CD14-positive monocyte (primary cell): Measurements from ENCODE around the gene PLBD2. TPM values are rescaled to one million over a fixed set of nuclear protein-coding genes. Genes with fewer than 3 reads are reported as not detected.

Experiments used
- DNase-seq, 3 donors: peaks; one replicate each; pipeline ENCODE4 v3.0.0-alpha.2; 2011 to 2022
- H2AFZ ChIP-seq: 2 replicates; pipeline ENCODE4 v1.6.0; 2012; ENCODE audit warnings: mild to moderate bottlenecking, low read depth, low read length, inconsistent platforms; ENCODE audit not compliant: insufficient read depth, poor library complexity, severe bottlenecking
- H3K27ac ChIP-seq, 2 donors: 1 replicate in 1 of 2; 2 replicates in 1 of 2; pipeline ENCODE4 v1.5.1; 2012 to 2013; ENCODE audit warnings: low read length in 2 of 2, control low read depth in 1 of 2, inconsistent platforms in 1 of 2, low read depth in 1 of 2, mild to moderate bottlenecking in 1 of 2
- H3K27me3 ChIP-seq, 2 donors: one replicate each; pipeline versions ENCODE4 v1.6.0 to v1.6.1; 2011 to 2013; ENCODE audit warnings: low read length in 2 of 2; ENCODE audit not compliant: control insufficient read depth in 2 of 2, insufficient read depth in 2 of 2
- H3K36me3 ChIP-seq, 2 donors: replicated peaks in 1 of 2; 1 replicate in 1 of 2; 2 replicates in 1 of 2; pipeline versions ENCODE4 v1.5.1 to v1.6.1; 2012 to 2013; ENCODE audit warnings: low read length in 2 of 2, control low read depth in 1 of 2, inconsistent platforms in 1 of 2, mild to moderate bottlenecking in 1 of 2; ENCODE audit not compliant: insufficient read depth in 2 of 2, control insufficient read depth in 1 of 2
- H3K4me1 ChIP-seq, 2 donors: 1 replicate in 1 of 2; 2 replicates in 1 of 2; pipeline versions ENCODE4 v1.5.1 to v1.6.1; 2012 to 2013; ENCODE audit warnings: low read length in 2 of 2, control low read depth in 1 of 2, inconsistent platforms in 1 of 2, mild to moderate bottlenecking in 1 of 2, moderate library complexity in 1 of 2; ENCODE audit not compliant: insufficient read depth in 2 of 2, control insufficient read depth in 1 of 2
- H3K4me2 ChIP-seq: replicated peaks from 2 replicates; pipeline ENCODE3; 2012; ENCODE audit warnings: low read length, moderate library complexity, mild to moderate bottlenecking; ENCODE audit not compliant: poor library complexity, severe bottlenecking; ENCODE audit errors: extremely low read depth
- H3K4me3 ChIP-seq, 3 experiments: fragments of 200-600 bp in 1 of 3; sonication (generic) in 1 of 3; replicated peaks in 1 of 3; 1 replicate in 2 of 3; 2 replicates in 1 of 3; pipeline ENCODE4 v1.5.1; 2011 to 2013; ENCODE audit warnings: low read length in 3 of 3, mild to moderate bottlenecking in 3 of 3, control low read depth in 2 of 3, low read depth in 2 of 3, inconsistent platforms in 1 of 3, moderate library complexity in 1 of 3
- H3K79me2 ChIP-seq: 2 replicates; pipeline ENCODE4 v1.6.0; 2012; ENCODE audit warnings: mild to moderate bottlenecking, control low read depth, inconsistent platforms, low read length, moderate library complexity; ENCODE audit not compliant: insufficient read depth
- H3K9ac ChIP-seq: 2 replicates; pipeline ENCODE4 v1.6.0; 2017; ENCODE audit warnings: low read length, mild to moderate bottlenecking; ENCODE audit not compliant: insufficient read depth, poor library complexity, severe bottlenecking
- H3K9me3 ChIP-seq, 2 donors: replicated peaks in 1 of 2; 1 replicate in 1 of 2; 2 replicates in 1 of 2; pipeline versions ENCODE4 v1.5.1 to v1.6.1; 2012 to 2013; ENCODE audit warnings: low read length in 2 of 2, control low read depth in 1 of 2; ENCODE audit not compliant: control insufficient read depth in 1 of 2, insufficient read depth in 1 of 2
- H4K20me1 ChIP-seq: 2 replicates; pipeline ENCODE4 v1.6.0; 2012; ENCODE audit warnings: mild to moderate bottlenecking, low read length, control low read depth, moderate library complexity; ENCODE audit not compliant: insufficient read depth
- H3K27ac Mint-ChIP-seq, 7 donors: one replicate each; pipeline ENCODE4 v1.8.0; 2020; ENCODE audit warnings: mild to moderate bottlenecking in 7 of 7, mixed read lengths in 7 of 7, moderate library complexity in 6 of 7, inconsistent platforms in 2 of 7
- H3K27me3 Mint-ChIP-seq, 3 donors: one replicate each; pipeline ENCODE4 v1.8.0; 2021 to 2022; ENCODE audit warnings: low read depth in 3 of 3, mild to moderate bottlenecking in 3 of 3, mixed read lengths in 3 of 3, moderate library complexity in 3 of 3, inconsistent platforms in 1 of 3
- H3K36me3 Mint-ChIP-seq, 2 donors: one replicate each; pipeline ENCODE4 v1.8.0; 2020; ENCODE audit warnings: mixed read lengths in 2 of 2, inconsistent platforms in 1 of 2, mild to moderate bottlenecking in 1 of 2
- H3K4me1 Mint-ChIP-seq: one replicate; pipeline ENCODE4 v1.8.0; 2020; ENCODE audit warnings: mild to moderate bottlenecking, mixed read lengths
- H3K4me3 Mint-ChIP-seq, 2 donors: one replicate each; pipeline ENCODE4 v1.8.0; 2020; ENCODE audit warnings: mild to moderate bottlenecking in 2 of 2, mixed read lengths in 2 of 2, moderate library complexity in 1 of 2
- H3K9me3 Mint-ChIP-seq, 7 donors: one replicate each; pipeline ENCODE4 v1.8.0; 2020 to 2022; ENCODE audit warnings: mixed read lengths in 7 of 7, mild to moderate bottlenecking in 6 of 7, moderate library complexity in 6 of 7, inconsistent platforms in 2 of 7
- WGBS: methylation state at CpG from one replicate; pipeline ENCODE4 v1.1.5; 2013; ENCODE audit warnings: missing lambda C conversion rate; ENCODE audit not compliant: insufficient coverage; 5-methylcytosine and 5-hydroxymethylcytosine counted together
- intact Hi-C, 2 donors: fragments of 100-400 bp; cut with micrococcal nuclease; formaldehyde crosslinking; loops; one replicate each; pipeline versions ENCODE4 v1.15.0 to v1.15.1; 2023
- polyA plus RNA-seq, 3 donors: library from polyadenylated mRNA; depleted of rRNA in 1 of 3; unstranded in 2 of 3; stranded (reverse) in 1 of 3; fragments of 300-500 nt in 2 of 3; fragments of >200 nt in 1 of 3; fragmentation: Illumina TruSeq in 2 of 3; gene quantifications; 1 replicate in 2 of 3; 2 replicates in 1 of 3; pipeline ENCODE4 v1.2.3, GENCODE V29; 2012 to 2021
- TF ChIP-seq, protein P1 (sequence below): fragments of 200-600 bp; IDR thresholded peaks from one replicate; pipeline ENCODE4 v1.8.0; 2022; ENCODE audit warnings: antibody characterized with exemption, mild to moderate bottlenecking

Gene PLBD2
- polyA plus RNA-seq, 3 donors, result 8.5 to 12.4 (median 8.8) TPM

DNA sequence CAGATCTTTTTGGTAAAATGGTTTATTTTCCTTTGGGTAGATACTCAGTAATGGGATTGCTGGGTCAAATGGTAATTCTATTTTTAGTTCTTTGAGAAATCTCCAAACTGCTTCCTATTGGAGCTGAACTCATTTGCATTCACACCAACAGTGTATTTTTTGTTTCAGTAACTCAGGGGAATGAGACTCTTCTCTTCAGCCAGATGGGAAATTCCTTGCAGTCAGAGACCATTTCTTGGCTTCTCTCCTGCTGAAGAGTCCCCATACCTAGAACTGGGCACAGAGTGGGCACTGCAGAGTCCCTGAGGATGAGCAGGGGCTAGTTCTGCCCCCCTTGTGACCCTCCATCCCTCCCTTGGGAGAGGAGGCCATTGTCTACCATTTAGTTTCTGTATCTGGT is 74.6 kb downstream of the PLBD2 start:
- peaks cover 0 to 7% (median 0%) of the 10 kb centered on the region in 7 donors for H3K9me3 Mint-ChIP-seq
- no peaks in the 10 kb centered on the region for H3K4me1 Mint-ChIP-seq
- DNase-seq, result no peak
- no peak overlapping the region for H3K27ac Mint-ChIP-seq
- Histone ChIP-seq H3K4me3 (no peak overlapping the region), H4K20me1 (no peaks in the 10 kb centered on the region), H3K27me3 (no peaks in the 10 kb centered on the region), H3K9me3 (no peaks in the 10 kb centered on the region), H3K36me3 (no peaks in the 10 kb centered on the region), H3K4me1 (no peaks in the 10 kb centered on the region), H3K27ac (no peak overlapping the region), H3K79me2 (no peaks in the 10 kb centered on the region), H3K9ac (no peak overlapping the region), H2AFZ (no peak overlapping the region), H3K4me2 (no peak overlapping the region)
- no peak overlapping the region for H3K4me3 Mint-ChIP-seq
- peaks cover 2 to 7% (median 2%) of the 10 kb centered on the region in 3 donors for H3K27me3 Mint-ChIP-seq
- TF ChIP-seq, protein P1, sequence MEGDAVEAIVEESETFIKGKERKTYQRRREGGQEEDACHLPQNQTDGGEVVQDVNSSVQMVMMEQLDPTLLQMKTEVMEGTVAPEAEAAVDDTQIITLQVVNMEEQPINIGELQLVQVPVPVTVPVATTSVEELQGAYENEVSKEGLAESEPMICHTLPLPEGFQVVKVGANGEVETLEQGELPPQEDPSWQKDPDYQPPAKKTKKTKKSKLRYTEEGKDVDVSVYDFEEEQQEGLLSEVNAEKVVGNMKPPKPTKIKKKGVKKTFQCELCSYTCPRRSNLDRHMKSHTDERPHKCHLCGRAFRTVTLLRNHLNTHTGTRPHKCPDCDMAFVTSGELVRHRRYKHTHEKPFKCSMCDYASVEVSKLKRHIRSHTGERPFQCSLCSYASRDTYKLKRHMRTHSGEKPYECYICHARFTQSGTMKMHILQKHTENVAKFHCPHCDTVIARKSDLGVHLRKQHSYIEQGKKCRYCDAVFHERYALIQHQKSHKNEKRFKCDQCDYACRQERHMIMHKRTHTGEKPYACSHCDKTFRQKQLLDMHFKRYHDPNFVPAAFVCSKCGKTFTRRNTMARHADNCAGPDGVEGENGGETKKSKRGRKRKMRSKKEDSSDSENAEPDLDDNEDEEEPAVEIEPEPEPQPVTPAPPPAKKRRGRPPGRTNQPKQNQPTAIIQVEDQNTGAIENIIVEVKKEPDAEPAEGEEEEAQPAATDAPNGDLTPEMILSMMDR, result no peak
- no peaks in the 10 kb centered on the region for H3K36me3 Mint-ChIP-seq
- intact Hi-C loops, result no loop called here

DNA sequence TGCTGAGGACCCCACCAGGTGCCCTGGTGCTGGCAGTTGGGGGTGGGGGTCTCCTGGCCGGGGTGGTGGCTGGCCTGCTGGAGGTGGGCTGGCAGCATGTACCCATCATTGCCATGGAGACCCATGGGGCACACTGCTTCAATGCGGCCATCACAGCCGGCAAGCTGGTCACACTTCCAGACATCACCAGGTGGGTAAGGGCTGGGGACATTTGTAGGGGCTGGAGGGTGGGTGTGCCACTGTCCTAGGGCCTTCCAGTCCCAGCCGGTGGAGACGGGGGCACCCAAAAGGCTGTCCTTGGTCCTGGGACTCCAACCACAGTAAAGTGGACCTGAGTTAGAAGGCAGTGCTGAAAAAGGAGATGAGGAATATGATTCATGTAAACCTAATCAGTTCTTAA is 77.0 kb downstream of the PLBD2 start:
- Mint-ChIP-seq H3K27me3 (peaks cover 2 to 10% (median 4%) of the 10 kb centered on the region in 3 donors), H3K9me3 (peaks cover 0 to 1% (median 0%) of the 10 kb centered on the region in 7 donors), H3K4me1 (no peaks in the 10 kb centered on the region), H3K36me3 (no peaks in the 10 kb centered on the region), H3K4me3 (no peak overlapping the region), H3K27ac (no peak overlapping the region)
- Histone ChIP-seq H3K9me3 (no peaks in the 10 kb centered on the region), H2AFZ (no peak overlapping the region), H3K79me2 (no peaks in the 10 kb centered on the region), H4K20me1 (no peaks in the 10 kb centered on the region), H3K4me2 (no peak overlapping the region), H3K9ac (no peak overlapping the region), H3K4me3 (no peak overlapping the region), H3K36me3 (no peaks in the 10 kb centered on the region), H3K27ac (no peak overlapping the region), H3K27me3 (no peaks in the 10 kb centered on the region), H3K4me1 (no peaks in the 10 kb centered on the region)
- TF ChIP-seq, protein P1, result no peak
- 100% methylated on average over 2 of the region's 5 CpGs for WGBS
- DNase-seq, result no peak
- intact Hi-C loops, result no loop called here
